HPDE6-E6E7 (cell line): ENCODE results near the gene ERVMER34-1.

ENCODE experiments used
- DNase-seq: peaks from one replicate; pipeline ENCODE4 v3.0.0; 2011; ENCODE audit warnings: missing footprints; ENCODE audit errors: extremely low spot score

ERVMER34-1 gene

GRCh38 chr4:52721968-52722815 lies 29.0 kb downstream of the ERVMER34-1 start:
- DNase-seq = peak; percentile 94

GRCh38 chr4:52718123-52718522 lies 33.1 kb downstream of the ERVMER34-1 start:
- no peak for DNase-seq

- DNase-seq = no peak
Measured at GRCh38 chr4:52716364-52717151, 34.7 kb downstream of the ERVMER34-1 start.

- DNase-seq = no peak
Measured at GRCh38 chr4:52715914-52716313, 35.3 kb downstream of the ERVMER34-1 start.

GRCh38 chr4:52715255-52715897 lies 35.8 kb downstream of the ERVMER34-1 start:
- no peak for DNase-seq

GRCh38 chr4:52714597-52715254 lies 36.5 kb downstream of the ERVMER34-1 start:
- no peak for DNase-seq

GRCh38 chr4:52713456-52713937 lies 37.7 kb downstream of the ERVMER34-1 start:
- DNase-seq = no peak

- peak; percentile 97 for DNase-seq
Measured at GRCh38 chr4:52712251-52713130, 38.7 kb downstream of the ERVMER34-1 start.

- no peak for DNase-seq
Measured at GRCh38 chr4:52711834-52712250, 39.4 kb downstream of the ERVMER34-1 start.

GRCh38 chr4:52711272-52711671 lies 40.0 kb downstream of the ERVMER34-1 start:
- DNase-seq = no peak

GRCh38 chr4:52709155-52709554 lies 42.1 kb downstream of the ERVMER34-1 start:
- no peak for DNase-seq

- no peak for DNase-seq
Measured at GRCh38 chr4:52704661-52705060, 46.6 kb downstream of the ERVMER34-1 start.

GRCh38 chr4:52704133-52704532 lies 47.1 kb downstream of the ERVMER34-1 start:
- DNase-seq = no peak

GRCh38 chr4:52701207-52701606 lies 50.0 kb downstream of the ERVMER34-1 start:
- no peak for DNase-seq

GRCh38 chr4:52694936-52695335 lies 56.3 kb downstream of the ERVMER34-1 start:
- DNase-seq = no peak

GRCh38 chr4:52693492-52693891 lies 57.7 kb downstream of the ERVMER34-1 start:
- DNase-seq = no peak
